GM18870 (cell line): ENCODE results near the gene ZNF391.
"Not testable (repeated sequence)": the region's sequence is repeated elsewhere in the genome, so short reads cannot be mapped to it uniquely, and the experiment has no call there.

ENCODE experiments used
- ATAC-seq: cut with Tn5 transposase; IDR thresholded peaks from one replicate; pipeline ENCODE4 v1.9.1; 2021; ENCODE audit warnings: moderate library complexity; ENCODE audit not compliant: unreplicated experiment

The ZNF391 gene

DNA sequence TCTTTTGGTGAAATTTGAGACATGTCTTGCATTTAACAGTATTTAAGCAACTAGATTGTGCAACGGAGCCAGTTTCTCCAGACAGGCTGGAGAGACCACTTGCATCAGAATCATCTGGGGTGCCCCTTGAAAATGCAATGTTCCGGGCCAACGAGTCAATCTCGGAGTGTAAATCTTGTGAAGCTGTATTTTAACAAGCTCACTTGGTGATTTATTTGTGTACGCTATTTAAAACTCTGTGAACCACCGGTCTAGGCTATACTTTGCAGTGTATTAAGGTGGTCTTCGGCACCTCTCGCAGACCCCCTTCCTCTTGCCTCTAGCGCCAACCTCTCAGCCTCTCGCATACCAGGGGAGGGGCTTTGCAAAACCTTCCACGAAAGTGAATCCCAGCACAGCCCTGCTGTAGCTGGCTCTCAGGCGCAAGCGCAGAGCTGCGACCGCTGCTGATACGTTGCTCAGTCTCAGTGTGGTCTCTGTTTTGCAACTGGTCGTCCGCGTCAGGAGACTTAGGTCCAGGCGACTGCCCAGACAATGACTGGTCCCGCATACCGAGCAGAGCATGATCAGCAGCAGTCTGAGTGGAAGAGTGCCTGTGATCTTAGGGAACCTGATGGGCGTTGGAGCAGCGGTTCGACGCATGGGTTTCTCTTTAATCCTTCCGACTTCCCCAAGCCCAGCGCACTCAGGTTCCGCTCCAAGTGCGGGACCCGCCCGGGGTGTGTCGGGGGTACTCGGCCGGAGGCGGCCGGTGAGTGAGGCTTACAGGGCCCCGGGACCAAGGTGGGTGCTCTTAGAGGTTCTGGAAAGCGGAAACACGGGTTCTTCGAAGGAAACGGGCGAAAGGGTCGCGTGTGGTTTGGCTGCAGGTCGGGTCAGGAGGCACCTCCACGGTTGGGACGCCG is at the start of gene ZNF391:
Gene ZNF391, plus strand, starts transcription at position 467 of the 905 bp plus-strand sequence. CDS start 11,612 bp downstream, outside the sequence.
- ATAC-seq = peak; percentile 66

DNA sequence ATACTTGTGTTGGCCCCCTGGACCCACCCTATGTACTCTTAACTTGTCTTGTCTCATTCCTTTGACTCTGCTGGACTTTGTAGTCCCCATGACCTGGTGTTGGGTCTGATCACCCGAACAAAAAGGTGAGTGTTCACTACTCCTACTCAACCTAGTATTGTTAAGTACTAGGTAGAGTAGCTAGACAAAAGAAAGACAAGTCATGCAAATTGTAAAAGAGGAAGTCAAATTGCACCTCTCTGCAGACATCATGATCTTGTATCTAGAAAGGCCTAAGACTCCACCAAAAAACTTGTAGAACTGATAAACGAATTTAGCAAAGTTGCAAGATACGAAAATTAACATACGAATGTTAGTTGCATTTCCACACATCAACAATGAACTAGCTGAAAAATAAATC is 35.7 kb upstream of the ZNF391 start:
- ATAC-seq = no peak

DNA sequence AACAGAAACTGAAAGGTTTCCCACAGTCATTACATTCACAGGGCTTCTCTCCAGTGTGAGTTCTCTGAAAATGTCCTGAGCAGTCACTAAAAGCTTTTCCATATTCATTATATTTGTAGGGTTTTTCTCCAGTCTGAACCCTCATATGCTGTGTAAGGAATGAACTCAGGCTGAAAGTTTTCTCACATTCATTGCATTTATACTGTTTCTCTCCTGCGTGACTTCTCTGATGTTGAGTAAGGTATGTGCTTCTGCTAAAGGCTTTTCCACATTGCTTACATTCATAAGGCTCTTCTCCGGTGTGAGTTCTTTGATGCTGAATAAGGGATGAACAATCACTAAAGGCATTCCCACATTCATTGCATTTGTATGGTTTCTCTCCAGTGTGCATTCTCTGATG is 29.8 kb upstream of the ZNF391 start:
- ATAC-seq = no peak

DNA sequence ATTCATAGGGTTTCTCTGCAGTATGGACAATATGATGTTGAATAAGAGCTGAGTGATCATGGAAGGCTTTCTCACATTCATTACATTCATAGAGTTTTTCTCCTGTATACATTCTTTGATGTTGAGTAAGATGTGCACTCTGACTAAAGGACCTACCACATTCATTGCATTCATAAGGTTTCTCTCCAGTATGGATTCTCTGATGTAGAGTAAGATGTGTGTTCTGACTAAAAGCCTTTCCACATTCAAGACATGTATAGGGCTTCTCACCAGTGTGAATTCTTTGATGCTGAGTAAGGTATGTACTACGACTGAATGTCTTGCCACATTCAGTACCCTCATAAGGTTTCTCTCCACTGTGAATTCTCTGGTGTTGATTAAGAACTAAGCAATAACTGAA is 29.3 kb upstream of the ZNF391 start:
- no peak for ATAC-seq

DNA sequence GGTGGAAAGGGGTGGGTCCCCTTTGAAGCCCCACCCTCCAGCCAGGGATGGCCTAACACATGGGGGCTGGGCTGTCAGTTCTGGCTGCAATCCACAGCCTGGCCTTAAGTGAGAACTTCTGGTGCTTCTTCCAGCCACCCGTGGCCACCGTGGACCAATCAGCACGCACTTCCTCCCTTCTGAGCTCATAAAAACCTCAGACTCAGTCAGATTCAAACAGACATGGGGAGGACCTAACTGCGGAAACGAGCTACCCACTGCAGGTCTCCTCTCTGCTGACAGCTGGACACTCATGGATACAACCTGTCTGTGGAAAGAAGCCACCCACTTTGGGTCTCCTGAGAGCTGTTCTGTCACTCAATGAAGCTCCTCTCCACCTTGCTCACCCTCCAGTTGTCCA is 20.4 kb upstream of the ZNF391 start:
- ATAC-seq = no peak

DNA sequence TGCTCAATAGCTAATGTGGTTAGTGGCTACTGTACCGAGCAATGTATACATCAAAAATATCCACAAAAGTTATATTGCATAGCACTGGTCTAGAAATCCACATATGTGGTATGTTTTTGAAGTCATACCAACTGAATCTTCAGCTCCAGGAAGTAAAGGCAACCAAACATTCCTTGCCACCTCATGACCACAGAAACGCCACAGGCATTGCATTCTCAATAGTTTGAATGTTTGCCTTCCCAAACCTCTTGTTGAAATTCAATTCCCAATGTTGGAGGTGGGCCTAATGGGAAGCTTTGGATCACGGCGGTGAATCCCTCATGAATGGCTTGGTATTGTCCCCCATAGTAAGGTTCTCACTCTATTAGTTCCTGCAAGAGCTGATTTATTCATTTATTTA is 18.2 kb upstream of the ZNF391 start:
- ATAC-seq = no peak

DNA sequence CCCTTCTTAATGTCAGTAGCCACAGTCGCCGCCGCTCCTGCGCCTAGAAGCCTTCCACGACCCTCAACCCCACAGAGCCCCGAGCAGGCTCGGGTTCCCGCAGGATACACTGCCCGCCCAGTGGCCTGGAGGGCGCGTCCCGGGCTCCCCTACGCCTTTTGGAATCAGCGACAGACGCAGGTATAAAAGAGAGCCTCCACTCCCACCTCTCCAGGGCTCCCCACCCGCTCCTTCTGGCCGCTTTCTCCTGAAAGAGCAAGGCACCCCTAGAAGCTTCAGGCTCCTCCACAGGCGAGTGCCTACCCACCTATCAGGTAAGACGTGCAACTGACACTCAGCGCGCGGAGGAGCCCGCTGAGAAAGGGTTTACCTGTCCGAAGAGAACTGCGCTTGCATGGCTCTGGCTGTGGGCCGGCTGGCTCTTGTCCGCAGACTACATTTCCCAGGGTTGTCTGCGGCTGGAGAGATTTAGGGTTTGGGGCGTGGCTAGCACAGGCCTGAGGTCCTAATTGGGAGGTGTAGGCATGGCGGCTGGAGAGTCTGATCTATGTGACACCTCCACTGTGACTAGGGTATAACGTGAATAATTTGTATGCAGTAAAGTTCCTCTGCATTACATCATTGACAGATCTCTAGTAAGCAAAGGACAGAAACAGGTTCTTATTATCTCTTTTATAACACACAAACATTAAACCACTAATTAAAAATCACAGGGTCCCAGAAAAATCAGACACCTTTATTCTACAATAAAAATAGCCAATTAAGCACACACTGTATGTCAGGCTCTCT is 13.5 kb upstream of the ZNF391 start:
- ATAC-seq = no peak

DNA sequence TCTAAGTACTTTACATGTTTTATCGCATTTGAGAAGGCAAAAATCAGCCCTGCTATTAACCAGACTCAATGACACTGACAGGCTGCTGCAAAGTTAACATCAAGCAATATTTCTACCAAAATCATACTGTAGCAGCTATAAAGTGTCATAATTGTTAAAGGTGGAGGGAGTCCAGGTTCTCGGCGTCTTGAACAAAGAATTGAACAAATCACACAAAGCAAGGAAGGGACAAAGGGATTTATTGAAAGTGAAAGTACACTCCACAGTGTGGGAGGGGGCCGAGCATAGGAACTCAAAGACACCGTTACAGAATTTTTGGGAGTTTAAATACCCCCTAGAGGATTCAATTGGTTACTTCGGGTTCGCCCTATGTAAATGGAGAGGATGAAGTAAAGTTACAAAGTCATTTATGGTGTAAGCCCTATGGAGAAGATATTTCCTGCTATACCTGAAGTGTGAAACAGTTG is 12.9 kb upstream of the ZNF391 start:
- ATAC-seq = no peak

DNA sequence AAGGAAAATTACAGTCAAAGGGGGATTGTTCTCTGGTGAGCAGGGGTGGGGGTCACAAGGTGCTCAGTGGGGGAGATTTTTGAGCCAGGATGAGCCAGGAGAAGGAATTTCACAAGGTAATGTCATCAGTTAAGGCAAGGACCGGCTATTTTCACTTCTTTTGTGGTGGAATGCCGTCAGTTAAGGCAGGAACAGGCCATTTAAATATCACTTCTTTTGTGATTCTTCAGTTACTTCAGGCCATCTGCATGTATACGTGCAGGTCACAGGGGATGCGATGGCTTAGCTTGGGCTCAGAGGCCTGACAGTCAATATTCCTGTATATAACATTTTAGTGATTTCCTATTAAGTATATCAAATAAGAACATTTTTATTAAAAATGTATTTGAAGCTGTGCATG is 10.2 kb upstream of the ZNF391 start:
- ATAC-seq = not testable (repeated sequence)

DNA sequence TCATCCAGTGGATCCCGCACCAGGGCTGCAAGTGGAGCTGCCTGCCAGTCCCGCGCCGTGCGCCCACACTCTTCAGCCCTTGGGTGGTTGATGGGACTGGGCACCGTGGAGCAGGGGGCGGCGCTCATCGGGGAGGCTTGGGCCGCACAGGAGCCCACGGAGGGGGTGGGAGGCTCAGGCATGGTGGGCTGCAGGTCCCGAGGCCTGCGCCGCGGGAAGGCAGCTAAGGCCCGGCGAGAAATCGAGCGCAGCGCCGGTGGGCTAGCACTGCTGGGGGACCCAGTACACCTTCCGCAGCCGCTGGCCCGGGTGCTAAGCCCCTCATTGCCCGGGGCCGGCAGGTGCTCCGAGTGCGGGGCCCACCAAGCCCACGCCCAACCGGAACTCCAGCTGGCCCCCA is 7.6 kb upstream of the ZNF391 start:
- not testable (repeated sequence) for ATAC-seq

DNA sequence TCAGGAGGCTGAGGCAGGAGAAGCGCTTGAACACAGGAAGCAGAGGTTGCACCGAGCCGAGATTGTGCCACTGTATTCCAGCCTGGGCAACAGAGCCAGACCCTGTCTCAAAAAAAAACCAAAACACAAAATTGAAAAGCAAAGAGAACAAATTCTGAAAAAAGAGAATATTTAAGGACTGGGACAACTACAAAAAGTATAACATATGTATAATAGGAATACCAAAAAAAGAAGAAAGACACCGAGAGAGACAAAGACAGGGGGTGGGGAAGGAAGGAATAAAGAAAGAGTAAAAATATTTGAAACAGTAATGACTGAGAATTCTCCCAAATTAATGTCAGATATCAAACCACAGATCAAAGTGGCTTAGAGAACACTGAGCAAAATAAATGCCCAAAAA is 5.5 kb upstream of the ZNF391 start:
- ATAC-seq = no peak

DNA sequence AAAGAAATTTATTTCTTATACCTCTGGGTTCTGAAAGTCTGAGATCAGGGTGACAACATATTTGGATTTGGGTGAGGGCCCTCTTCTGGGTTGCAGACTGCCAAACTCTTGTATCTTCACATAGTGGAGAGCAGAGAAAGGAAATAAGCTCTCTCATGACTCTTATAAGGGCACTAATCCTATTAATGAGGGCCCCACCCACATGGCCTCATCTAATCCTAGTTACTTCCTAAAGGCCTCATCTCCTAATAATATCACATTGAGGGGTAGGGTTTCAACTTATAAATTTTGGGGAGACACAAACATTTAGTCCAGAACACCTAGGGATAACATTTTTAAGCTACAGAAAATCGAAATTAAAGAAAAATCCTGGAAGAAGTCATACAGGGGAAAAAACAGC is 5.1 kb upstream of the ZNF391 start:
- ATAC-seq = no peak

DNA sequence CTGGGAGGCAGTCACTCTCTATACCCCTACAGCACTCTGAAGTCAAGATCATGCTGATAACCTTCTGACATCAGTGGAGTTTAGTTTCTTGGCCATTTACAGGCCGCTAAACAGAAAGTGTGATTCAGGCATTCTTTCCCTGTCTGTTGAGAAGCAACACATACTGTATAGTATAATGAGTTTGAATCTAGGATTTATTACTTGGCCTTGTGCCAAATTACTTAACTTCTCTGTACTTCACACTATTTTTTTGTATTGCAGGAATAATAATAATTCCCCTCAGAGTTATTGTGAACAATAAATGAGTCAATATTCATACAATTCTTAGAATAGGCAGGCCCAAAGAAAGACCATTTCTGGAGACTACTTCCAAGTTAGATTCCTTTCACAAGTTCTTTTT is 4.1 kb downstream of the ZNF391 start:
- no peak for ATAC-seq

DNA sequence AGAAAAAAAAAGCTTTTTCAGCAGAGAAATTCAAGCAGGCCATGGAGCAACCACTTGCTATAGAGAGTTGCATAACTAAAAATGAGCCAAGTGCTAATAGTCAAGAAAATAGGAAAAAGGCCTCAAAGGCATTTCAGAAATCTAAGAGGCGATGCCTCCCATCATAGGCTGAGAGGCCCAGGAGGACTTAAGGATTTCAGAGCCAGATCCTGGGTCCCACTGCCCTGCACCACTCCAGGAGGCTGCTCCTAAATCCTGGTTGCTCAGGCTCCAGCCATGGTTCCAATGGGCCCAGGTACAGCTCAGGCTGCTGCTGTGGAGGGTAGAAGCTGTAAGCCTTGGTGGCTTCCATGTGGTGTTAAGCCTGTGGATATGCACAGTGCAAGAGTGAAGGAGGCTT is 5.5 kb downstream of the ZNF391 start:
- no peak for ATAC-seq

DNA sequence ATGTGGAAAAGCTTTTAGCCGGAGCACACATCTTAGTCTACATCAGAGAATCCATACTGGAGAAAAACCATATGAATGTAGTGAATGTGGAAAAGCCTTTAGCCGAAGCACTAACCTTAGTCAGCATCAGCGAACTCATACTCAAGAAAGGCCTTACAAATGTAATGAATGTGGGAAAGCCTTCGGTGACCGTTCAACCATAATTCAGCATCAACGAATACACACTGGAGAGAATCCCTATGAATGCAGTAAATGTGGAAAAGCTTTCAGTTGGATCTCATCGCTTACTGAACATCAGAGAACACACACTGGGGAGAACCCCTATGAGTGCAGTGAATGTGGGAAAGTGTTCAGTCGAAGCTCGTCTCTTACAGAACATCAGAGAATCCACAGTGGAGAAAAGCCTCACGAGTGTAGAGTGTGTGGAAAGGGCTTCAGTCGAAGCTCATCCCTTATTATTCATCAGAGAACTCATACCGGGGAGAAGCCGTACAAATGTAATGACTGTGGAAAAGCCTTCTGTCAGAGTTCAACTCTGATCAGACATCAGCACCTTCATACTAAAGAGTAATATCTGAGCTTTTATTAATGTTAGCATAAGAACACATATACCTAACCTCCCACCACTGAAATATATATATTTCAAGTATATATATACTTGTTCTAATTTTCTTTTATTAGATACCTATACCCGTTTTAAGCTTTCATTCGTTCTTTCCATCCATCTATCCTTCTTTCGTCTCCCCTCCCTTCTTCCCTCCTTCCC is 12.5 kb downstream of the ZNF391 start:
- no peak for ATAC-seq

DNA sequence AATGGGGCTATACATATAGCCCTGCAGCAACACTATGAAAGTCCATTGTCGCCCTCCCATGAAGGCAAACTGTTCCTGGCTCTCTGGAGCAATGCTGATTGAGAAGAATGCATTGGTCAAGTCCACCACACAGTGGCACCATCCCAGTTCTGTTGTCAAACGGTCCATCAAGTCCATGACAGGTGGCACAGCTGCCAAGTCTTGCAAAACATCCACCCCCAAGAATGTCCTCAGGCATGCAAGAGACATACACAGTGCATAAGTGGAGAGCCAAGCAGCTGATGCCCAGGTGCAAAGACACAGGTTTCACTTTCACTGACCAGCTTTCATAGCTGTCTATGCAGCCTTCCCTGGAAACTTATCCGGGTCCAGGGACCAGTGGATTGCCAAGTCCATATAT is 17.5 kb downstream of the ZNF391 start:
- no peak for ATAC-seq

DNA sequence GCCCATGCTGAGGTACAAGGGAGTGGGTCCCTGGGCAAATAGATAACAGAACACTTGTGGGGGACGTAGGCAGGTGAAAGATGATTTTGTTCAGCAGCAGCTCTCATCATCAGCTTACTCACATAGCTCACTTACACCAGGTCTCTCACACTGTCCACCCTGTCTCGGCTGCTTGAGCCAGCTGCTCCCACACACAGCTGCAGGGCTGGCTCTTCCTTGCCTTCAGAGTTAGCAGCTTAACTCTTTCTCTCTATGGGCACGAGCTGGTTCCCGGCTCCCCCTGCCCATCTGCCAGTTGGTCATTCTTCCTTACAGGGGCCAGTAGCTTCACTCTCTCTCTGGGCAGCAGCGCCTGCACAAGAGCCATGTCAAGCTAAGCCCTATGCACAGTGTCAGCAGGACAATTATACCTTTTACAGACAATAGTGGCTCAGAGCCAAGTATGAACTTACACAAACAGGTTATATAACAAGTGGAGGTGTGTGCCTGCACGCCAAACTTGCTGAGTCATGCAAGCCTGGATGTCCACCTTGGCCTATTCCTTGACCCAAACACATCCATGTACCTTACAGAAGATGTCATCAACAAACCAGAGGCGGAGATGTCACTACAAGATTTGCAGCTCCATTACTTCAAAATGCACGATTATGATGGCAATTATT is 18.7 kb downstream of the ZNF391 start:
- ATAC-seq = no peak

DNA sequence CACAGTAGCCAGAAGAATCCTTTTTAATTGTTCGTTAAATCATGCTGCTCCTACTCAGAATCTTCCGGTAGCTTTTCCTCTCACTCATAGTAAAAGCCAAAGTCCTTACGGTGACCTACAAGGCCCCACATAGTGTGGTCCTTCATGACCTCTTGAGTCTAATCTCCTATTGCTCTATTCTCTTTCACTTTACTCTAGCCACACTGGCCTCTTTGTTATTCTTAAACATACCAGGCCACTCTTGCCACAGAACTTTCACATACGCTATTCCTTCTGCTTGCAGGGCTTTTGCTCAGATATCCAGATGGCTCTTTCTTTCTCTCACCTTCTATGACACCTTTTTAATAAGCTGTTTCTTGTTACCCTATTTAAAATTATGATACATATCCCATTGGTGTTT is 25.7 kb downstream of the ZNF391 start:
- no peak for ATAC-seq

DNA sequence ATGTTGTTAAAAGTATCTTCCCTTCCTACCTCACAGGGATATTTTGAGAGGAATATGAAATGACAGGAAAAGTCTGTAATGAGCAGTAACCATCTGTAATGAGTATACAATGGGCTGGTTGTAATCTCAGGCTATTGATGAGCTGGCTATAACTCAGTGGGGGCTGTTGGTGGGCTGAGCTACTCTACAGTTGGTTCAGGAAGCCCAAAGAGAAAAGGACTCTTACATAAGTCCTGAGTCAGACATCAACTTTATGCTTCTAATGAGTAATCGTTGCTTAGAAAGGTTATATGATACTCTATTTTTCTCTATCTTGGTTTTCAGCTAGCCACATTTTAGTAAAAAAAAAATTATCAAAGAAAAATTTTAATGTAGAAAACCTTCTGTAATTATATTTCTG is 26.4 kb downstream of the ZNF391 start:
- ATAC-seq = no peak

DNA sequence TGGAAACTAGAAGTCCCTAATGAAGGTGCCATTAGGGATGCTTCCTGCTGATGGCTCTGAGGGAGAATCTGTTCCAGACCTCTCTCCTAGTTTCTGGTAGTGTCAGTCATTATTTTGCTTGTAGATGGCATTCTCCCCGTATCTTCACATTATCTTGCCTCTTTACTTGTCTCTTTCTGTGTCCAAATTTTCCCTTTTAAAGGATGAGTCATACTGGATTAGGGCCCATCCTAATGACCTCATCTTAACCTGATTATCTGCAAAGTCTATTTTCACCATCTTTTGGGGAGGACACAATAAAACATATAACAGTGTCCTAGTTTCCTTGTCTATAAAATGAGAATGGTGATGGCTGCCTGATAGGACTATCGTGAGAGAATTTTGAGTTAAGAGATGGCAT is 27.3 kb downstream of the ZNF391 start:
- ATAC-seq = no peak

DNA sequence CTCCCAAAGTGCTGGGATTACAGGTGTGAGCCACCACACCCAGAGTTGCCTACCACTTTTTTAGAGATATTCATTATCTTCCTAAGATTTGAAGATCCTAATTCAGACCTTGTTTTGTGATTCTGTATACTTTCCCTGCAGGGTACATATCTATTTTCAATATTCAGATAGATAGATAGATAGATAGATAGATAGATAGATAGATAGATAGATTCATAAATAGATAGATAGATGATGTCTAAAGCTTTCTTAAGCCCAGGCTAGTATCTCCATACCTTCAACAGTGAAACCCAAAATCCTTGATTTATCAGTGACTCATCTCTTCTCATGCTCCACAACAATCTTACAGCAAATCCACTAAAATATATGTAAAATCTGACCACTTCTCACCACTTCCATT is 30.8 kb downstream of the ZNF391 start:
- ATAC-seq = no peak
